ENCODE measurements around the gene RNF113A. TPM values are rescaled to one million over a fixed set of nuclear protein-coding genes. Genes with fewer than 3 reads are reported as not detected.

Gene RNF113A
- total and polyA plus RNA-seq, 2 donors (not counting 3 experiments of a cell fraction or from before 2014, with no cell fraction given), result 9.4 to 11.7 TPM

DNA sequence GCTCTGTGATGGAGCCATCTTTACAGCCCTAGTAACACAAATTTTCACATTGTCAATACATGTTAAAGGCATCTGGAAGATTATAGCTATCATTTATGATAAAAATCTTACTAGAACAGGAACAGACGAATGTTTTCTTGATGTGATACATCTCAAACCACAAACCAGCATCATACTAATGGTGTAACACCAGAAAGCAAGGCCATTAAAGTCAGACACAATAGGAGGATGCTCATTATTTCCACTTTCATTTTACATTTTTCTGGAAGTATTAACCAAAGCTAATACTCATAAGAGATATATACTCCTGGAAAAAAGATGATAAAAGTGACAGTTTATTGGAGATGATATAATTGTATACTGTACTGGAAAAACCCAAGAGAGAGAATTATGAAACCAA lies 29.4 kb upstream of the RNF113A start:
- DNase-seq (ENCODE audit: low read depth, low spot score), result no peak
- Histone ChIP-seq H4K20me1 (replicated peaks; ENCODE audit: control insufficient read depth, extremely low read depth, insufficient read depth, low read length) (no peaks in the 10 kb centered on the region), H3K36me3 (ENCODE audit: control insufficient read depth in 2 of 2, extremely low read depth in 1 of 2, insufficient read depth in 2 of 2, low read length in 2 of 2) (no peaks in the 10 kb centered on the region), H3K4me3 (replicated peaks in 1 of 3; ENCODE audit: insufficient read depth in 1 of 3, low read depth in 1 of 3, low read length in 3 of 3) (no peak overlapping the region), H3K9me3 (replicated peaks; ENCODE audit: control insufficient read depth, insufficient read depth, low read length) (no peaks in the 10 kb centered on the region), H3K27me3 (ENCODE audit: control insufficient read depth in 2 of 2, insufficient read depth in 2 of 2, low read length in 2 of 2) (no peaks in the 10 kb centered on the region), H2AFZ (ENCODE audit: low read depth, low read length) (no peak overlapping the region), H3K9me1 (replicated peaks; ENCODE audit: control insufficient read depth, extremely low read depth, insufficient read depth, low read length) (no peaks in the 10 kb centered on the region), H3K9ac (replicated peaks; ENCODE audit: extremely low read depth, insufficient read depth, low read length) (no peak overlapping the region), H3K4me2 (ENCODE audit: insufficient read depth, low read length) (no peak overlapping the region), H3K4me1 (ENCODE audit: control insufficient read depth, extremely low read depth, insufficient read depth, low read length) (no peaks in the 10 kb centered on the region), H3K27ac (ENCODE audit: insufficient read depth, low read depth, low read length) (no peak overlapping the region), H3K79me2 (ENCODE audit: control insufficient read depth, insufficient read depth, low read length) (no peaks in the 10 kb centered on the region)
- intact Hi-C loops (cut with micrococcal nuclease), result no loop called here
- ChIA-PET CTCF (interaction anchor here (1.2 kb wide), 1 partner anchor 13 kb away, joined by 3 read pairs; no protein-coding TSS in a partner anchor), POLR2A (no interaction called here)
- dilution Hi-C loops (cut with MboI; ENCODE audit: extremely low pct_ligation_motif_present, low sequenced_read_pairs), result no loop called here
- FAIRE-seq, result no peak
- BruUV-seq (replicated peaks), result no TSS peak
- TF ChIP-seq CTCF (IDR thresholded peaks at IDR 0.05; ENCODE audit: extremely low read depth in 1 of 2, insufficient read depth in 1 of 2, low read depth in 1 of 2, low read length in 2 of 2) (no peak), FOS (IDR thresholded peaks at IDR 0.05; ENCODE audit: borderline replicate concordance, insufficient read depth, low read length) (no peak), GATA2 (IDR thresholded peaks at IDR 0.05; ENCODE audit: insufficient read depth, insufficient read length, low read depth, low read length) (no peak), MAX (IDR thresholded peaks at IDR 0.05; ENCODE audit: insufficient read depth, insufficient read length) (no peak)

DNA sequence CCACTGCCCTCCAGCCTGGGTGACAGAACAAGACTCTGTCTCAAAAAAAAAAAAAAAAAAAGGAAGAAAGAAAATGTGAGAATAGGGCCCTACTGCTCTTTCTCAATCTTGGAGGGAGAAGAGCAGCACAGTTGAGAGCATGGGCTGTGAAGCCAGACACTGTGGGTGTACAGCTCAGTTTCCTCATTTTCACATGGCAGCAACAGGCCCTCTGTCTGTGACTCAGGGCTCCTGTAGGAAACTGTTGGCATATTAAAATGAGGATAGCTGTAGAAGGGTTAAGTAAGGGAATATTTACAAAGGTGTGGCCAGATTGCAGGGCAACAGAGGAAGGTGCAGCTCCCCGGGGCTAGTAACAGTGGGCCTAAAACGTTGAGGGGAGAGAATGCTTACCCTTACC lies 27.6 kb upstream of the RNF113A start:
- ChIA-PET POLR2A (no interaction called here), CTCF (no interaction called here)
- no peak overlapping the region for H2AFZ ChIP-seq (ENCODE audit: low read depth, low read length)
- no peak overlapping the region for H3K4me2 ChIP-seq (ENCODE audit: insufficient read depth, low read length)
- intact Hi-C loops (cut with micrococcal nuclease) (no loop called here), dilution Hi-C loops (cut with MboI; ENCODE audit: extremely low pct_ligation_motif_present, low sequenced_read_pairs) (no loop called here)
- DNase-seq (ENCODE audit: low read depth, low spot score) (no peak), FAIRE-seq (no peak)
- H3K4me3 ChIP-seq (replicated peaks in 1 of 3; ENCODE audit: insufficient read depth in 1 of 3, low read depth in 1 of 3, low read length in 3 of 3), result no peak overlapping the region
- no TSS peak for BruUV-seq (replicated peaks)
- no peak overlapping the region for H3K9ac ChIP-seq (replicated peaks; ENCODE audit: extremely low read depth, insufficient read depth, low read length)
- TF ChIP-seq MYC (IDR thresholded peaks at IDR 0.05; ENCODE audit: low read depth, low read length) (no peak), POLR2A (IDR thresholded peaks at IDR 0.05; ENCODE audit: low read depth, low read length) (no peak), MAX (IDR thresholded peaks at IDR 0.05; ENCODE audit: insufficient read depth, insufficient read length) (no peak), FOS (IDR thresholded peaks at IDR 0.05; ENCODE audit: borderline replicate concordance, insufficient read depth, low read length) (no peak), CTCF (IDR thresholded peaks at IDR 0.05; ENCODE audit: extremely low read depth in 1 of 2, insufficient read depth in 1 of 2, low read depth in 1 of 2, low read length in 2 of 2) (no peak), JUN (IDR thresholded peaks at IDR 0.05; ENCODE audit: borderline replicate concordance, insufficient read depth, insufficient read length, low read depth) (no peak)
- H3K27ac ChIP-seq (ENCODE audit: insufficient read depth, low read depth, low read length), result no peak overlapping the region
- H3K9me1 ChIP-seq (replicated peaks; ENCODE audit: control insufficient read depth, extremely low read depth, insufficient read depth, low read length), result no peaks in the 10 kb centered on the region
- no peaks in the 10 kb centered on the region for H3K36me3 ChIP-seq (ENCODE audit: control insufficient read depth in 2 of 2, extremely low read depth in 1 of 2, insufficient read depth in 2 of 2, low read length in 2 of 2)
- H4K20me1 ChIP-seq (replicated peaks; ENCODE audit: control insufficient read depth, extremely low read depth, insufficient read depth, low read length), result no peaks in the 10 kb centered on the region
- H3K4me1 ChIP-seq (ENCODE audit: control insufficient read depth, extremely low read depth, insufficient read depth, low read length), result no peaks in the 10 kb centered on the region
- H3K9me3 ChIP-seq (replicated peaks; ENCODE audit: control insufficient read depth, insufficient read depth, low read length), result no peaks in the 10 kb centered on the region
- peaks cover 0 to 2% of the 10 kb centered on the region in 2 experiments for H3K27me3 ChIP-seq (ENCODE audit: control insufficient read depth in 2 of 2, insufficient read depth in 2 of 2, low read length in 2 of 2)
- H3K79me2 ChIP-seq (ENCODE audit: control insufficient read depth, insufficient read depth, low read length), result no peaks in the 10 kb centered on the region
